ENCODE measurements around the gene VPS35L.

Gene VPS35L

GRCh38 chr16:19737306-19738038 is 182.0 kb downstream of the VPS35L start:
- no peak overlapping the region for H3K4me3 ChIP-seq (ENCODE audit: low read depth, low read length)

GRCh38 chr16:19741354-19741753 is 185.9 kb downstream of the VPS35L start:
- no peak overlapping the region for H3K4me3 ChIP-seq (ENCODE audit: low read depth, low read length)

- H3K4me3 ChIP-seq (ENCODE audit: low read depth, low read length): no peak overlapping the region
Observed at GRCh38 chr16:19743816-19744159, 188.3 kb downstream of the VPS35L start.

GRCh38 chr16:19744670-19745069 is 189.2 kb downstream of the VPS35L start:
- no peak overlapping the region for H3K4me3 ChIP-seq (ENCODE audit: low read depth, low read length)

- H3K4me3 ChIP-seq (ENCODE audit: low read depth, low read length): no peak overlapping the region
Observed at GRCh38 chr16:19745286-19746010, 189.9 kb downstream of the VPS35L start.

GRCh38 chr16:19746561-19746960 is 191.1 kb downstream of the VPS35L start:
- no peak overlapping the region for H3K4me3 ChIP-seq (ENCODE audit: low read depth, low read length)

GRCh38 chr16:19748389-19749168 is 193.1 kb downstream of the VPS35L start:
- H3K4me3 ChIP-seq (ENCODE audit: low read depth, low read length): no peak overlapping the region

GRCh38 chr16:19749571-19750080 is 194.1 kb downstream of the VPS35L start:
- no peak overlapping the region for H3K4me3 ChIP-seq (ENCODE audit: low read depth, low read length)

All from iPS-11a (cell line).